Measurements from ENCODE around the gene SYNRG.

DNA sequence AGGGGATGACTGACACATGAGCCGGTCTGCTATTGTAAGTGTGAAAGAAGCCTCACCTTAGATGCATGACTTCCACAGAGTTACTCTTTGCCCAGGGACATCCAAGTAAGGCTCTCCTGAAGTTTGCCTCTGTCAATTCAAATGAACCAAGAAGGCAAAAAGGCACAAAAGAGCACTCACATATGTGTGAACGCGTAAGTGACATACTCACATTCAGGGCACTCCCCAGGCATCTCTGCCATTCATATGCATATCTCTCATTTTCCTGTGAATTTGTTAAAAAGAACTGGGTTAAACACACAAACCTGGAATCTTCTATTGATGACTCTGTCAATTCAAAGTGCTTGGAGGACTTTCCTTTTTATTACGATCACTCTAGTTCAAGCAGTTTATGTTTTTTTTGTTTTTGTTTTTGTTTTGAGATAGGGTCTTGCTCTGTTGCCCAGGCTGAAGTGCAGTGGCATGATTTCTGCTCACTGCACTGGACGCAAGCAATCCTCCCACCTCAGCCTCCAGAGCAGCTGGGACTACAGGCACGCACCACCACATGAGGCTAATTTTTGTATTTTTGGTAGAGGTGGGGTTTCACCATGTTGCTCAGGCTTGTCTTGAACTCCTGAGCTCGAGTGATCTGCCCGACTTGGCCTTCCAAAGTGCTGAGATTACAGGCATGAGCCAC is 70.1 kb downstream of the SYNRG start:
- TF ChIP-seq, protein P1, sequence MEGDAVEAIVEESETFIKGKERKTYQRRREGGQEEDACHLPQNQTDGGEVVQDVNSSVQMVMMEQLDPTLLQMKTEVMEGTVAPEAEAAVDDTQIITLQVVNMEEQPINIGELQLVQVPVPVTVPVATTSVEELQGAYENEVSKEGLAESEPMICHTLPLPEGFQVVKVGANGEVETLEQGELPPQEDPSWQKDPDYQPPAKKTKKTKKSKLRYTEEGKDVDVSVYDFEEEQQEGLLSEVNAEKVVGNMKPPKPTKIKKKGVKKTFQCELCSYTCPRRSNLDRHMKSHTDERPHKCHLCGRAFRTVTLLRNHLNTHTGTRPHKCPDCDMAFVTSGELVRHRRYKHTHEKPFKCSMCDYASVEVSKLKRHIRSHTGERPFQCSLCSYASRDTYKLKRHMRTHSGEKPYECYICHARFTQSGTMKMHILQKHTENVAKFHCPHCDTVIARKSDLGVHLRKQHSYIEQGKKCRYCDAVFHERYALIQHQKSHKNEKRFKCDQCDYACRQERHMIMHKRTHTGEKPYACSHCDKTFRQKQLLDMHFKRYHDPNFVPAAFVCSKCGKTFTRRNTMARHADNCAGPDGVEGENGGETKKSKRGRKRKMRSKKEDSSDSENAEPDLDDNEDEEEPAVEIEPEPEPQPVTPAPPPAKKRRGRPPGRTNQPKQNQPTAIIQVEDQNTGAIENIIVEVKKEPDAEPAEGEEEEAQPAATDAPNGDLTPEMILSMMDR (IDR thresholded peaks at IDR 0.05; ENCODE audit: low read length), result no peak
- no peak for TF ChIP-seq EZH2 (IDR thresholded peaks at IDR 0.05; ENCODE audit: borderline replicate concordance, low read length)

All from OCI-LY1 (cell line).